ENCODE measurements around the gene CACNA1I. TPM values are rescaled to one million over a fixed set of nuclear protein-coding genes. Genes with fewer than 3 reads are reported as not detected.

The CACNA1I gene
- total and polyA plus RNA-seq, 2 donors (not counting 1 experiment from before 2014, with no cell fraction given): 0.07 to 0.25 TPM

GRCh38 chr22:39535357-39535725 is 35.2 kb upstream of the CACNA1I start:
- H3K27me3 Mint-ChIP-seq: peaks cover 2% of the 10 kb centered on the region
- Histone ChIP-seq H4K20me1 (ENCODE audit: control insufficient read depth, insufficient read depth, low read length, poor library complexity, severe bottlenecking) (peaks cover 14% of the 10 kb centered on the region), H3K9ac (ENCODE audit: low read length) (no peak overlapping the region), H3K4me2 (replicated peaks; ENCODE audit: low read depth, low read length, poor library complexity, severe bottlenecking) (no peak overlapping the region), H3K9me3 (ENCODE audit: control extremely low read depth in 1 of 3, control insufficient read depth in 2 of 3, insufficient read depth in 1 of 3, low read length in 2 of 3) (no peaks in the 10 kb centered on the region), H3K4me1 (ENCODE audit: control insufficient read depth in 2 of 2, insufficient read depth in 2 of 2, low read length in 2 of 2) (peaks cover 18 to 29% of the 10 kb centered on the region in 2 donors), H3K36me3 (replicated peaks in 1 of 2; ENCODE audit: control extremely low read depth in 1 of 2, control insufficient read depth in 1 of 2, extremely low read depth in 1 of 2, insufficient read depth in 2 of 2, low read length in 1 of 2) (peaks cover 0 to 10% of the 10 kb centered on the region in 2 experiments), H3K27ac (ENCODE audit: low read length in 2 of 2) (no peak overlapping the region), H3K27me3 (replicated peaks in 1 of 4; ENCODE audit: control extremely low read depth in 1 of 4, control insufficient read depth in 3 of 4, insufficient read depth in 4 of 4, low read length in 3 of 4) (peaks cover 0 to 5% (median 0%) of the 10 kb centered on the region in 4 experiments), H3K4me3 (ENCODE audit: control extremely low read depth in 1 of 5, extremely low read depth in 1 of 5, insufficient read depth in 1 of 5, low read depth in 2 of 5, low read length in 4 of 5) (no peak overlapping the region), H2AFZ (ENCODE audit: insufficient read depth, low read depth, low read length, poor library complexity, severe bottlenecking) (no peak overlapping the region), H3K79me2 (ENCODE audit: control insufficient read depth, insufficient read depth, low read length) (peaks cover 22% of the 10 kb centered on the region)
- DNase-seq (no peak), ATAC-seq (ENCODE audit: low read depth) (no peak)
- H3K9me3 Mint-ChIP-seq (ENCODE audit: insufficient read depth): no peaks in the 10 kb centered on the region
- intact Hi-C loops (cut with micrococcal nuclease): loop anchor here (2.0 kb wide), 2 partner anchors 405 to 1101 kb away; partner anchors contain the start of gene MRTFA
- H3K27ac Mint-ChIP-seq: no peak overlapping the region
- ChIA-PET CTCF (interaction anchor here (0.5 to 13.4 kb wide), 32 partner anchors 8 to 815 kb away, joined by 3 to 328 read pairs (median 4); partner anchors contain the start of genes ADSL, MIEF1 and RPL3), POLR2A (interaction anchor here (1.5 to 2.3 kb wide), 2 partner anchors 489 to 502 kb away, joined by 3 to 10 read pairs; no protein-coding TSS in a partner anchor)
- WGBS (ENCODE audit: insufficient coverage): 63% methylated on average over 13 of the region's 13 CpGs
- H3K4me3 Mint-ChIP-seq: no peak overlapping the region
- peaks cover 25% of the 10 kb centered on the region for H3K4me1 Mint-ChIP-seq
- TF ChIP-seq CTCF (IDR thresholded peaks at IDR 0.05) (no peak), EZH2 (IDR thresholded peaks at IDR 0.05; ENCODE audit: borderline replicate concordance, insufficient read depth, low read depth, low read length, poor library complexity, severe bottlenecking) (no peak)

DNA sequence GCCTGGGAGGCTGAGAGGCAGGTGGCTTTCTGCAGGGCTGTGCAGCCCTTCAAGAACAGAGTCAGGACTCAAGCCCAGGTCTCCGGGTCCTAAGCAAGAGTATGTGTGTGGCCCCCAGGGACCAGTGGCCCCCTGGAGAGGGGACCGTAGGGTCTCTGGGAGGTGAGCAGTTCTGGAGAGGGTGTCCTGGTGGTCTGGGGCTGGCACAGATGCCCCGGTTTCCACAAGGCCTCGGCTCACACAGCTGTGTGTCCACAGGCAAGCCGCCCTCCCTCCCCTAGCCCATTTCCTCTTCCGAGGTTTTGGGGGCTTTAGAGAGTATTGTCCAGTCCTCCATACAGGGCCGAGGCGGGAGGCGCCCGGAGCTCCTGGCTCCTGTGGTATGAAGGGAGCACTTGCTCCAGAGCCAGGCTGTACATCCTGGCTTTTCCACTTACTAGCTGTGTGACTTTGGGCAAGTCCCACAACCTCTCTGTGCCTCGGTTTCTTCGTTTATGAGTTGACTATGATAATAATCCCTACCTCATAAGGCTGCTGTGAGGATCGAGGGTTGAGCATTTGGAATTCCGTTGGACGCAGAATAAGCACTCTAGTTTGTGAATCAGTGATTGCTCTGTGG is 34.6 kb upstream of the CACNA1I start:
- Histone ChIP-seq H3K4me2 (replicated peaks; ENCODE audit: low read depth, low read length, poor library complexity, severe bottlenecking) (no peak overlapping the region), H3K4me1 (ENCODE audit: control insufficient read depth in 2 of 2, insufficient read depth in 2 of 2, low read length in 2 of 2) (peaks cover 12 to 23% of the 10 kb centered on the region in 2 donors), H3K9ac (ENCODE audit: low read length) (no peak overlapping the region), H4K20me1 (ENCODE audit: control insufficient read depth, insufficient read depth, low read length, poor library complexity, severe bottlenecking) (peaks cover 9% of the 10 kb centered on the region), H3K27me3 (replicated peaks in 1 of 4; ENCODE audit: control extremely low read depth in 1 of 4, control insufficient read depth in 3 of 4, insufficient read depth in 4 of 4, low read length in 3 of 4) (peaks cover 0 to 8% (median 0%) of the 10 kb centered on the region in 4 experiments), H3K36me3 (replicated peaks in 1 of 2; ENCODE audit: control extremely low read depth in 1 of 2, control insufficient read depth in 1 of 2, extremely low read depth in 1 of 2, insufficient read depth in 2 of 2, low read length in 1 of 2) (peaks cover 0 to 6% of the 10 kb centered on the region in 2 experiments), H3K27ac (ENCODE audit: low read length in 2 of 2) (no peak overlapping the region), H3K79me2 (ENCODE audit: control insufficient read depth, insufficient read depth, low read length) (peaks cover 16% of the 10 kb centered on the region), H3K9me3 (ENCODE audit: control extremely low read depth in 1 of 3, control insufficient read depth in 2 of 3, insufficient read depth in 1 of 3, low read length in 2 of 3) (no peaks in the 10 kb centered on the region), H3K4me3 (ENCODE audit: control extremely low read depth in 1 of 5, extremely low read depth in 1 of 5, insufficient read depth in 1 of 5, low read depth in 2 of 5, low read length in 4 of 5) (no peak overlapping the region), H2AFZ (ENCODE audit: insufficient read depth, low read depth, low read length, poor library complexity, severe bottlenecking) (no peak overlapping the region)
- H3K9me3 Mint-ChIP-seq (ENCODE audit: insufficient read depth): no peaks in the 10 kb centered on the region
- H3K27ac Mint-ChIP-seq: no peak overlapping the region
- peaks cover 20% of the 10 kb centered on the region for H3K4me1 Mint-ChIP-seq
- ChIA-PET POLR2A (interaction anchor here (1.5 kb wide), 1 partner anchor 501 kb away, joined by 3 read pairs; no protein-coding TSS in a partner anchor), CTCF (interaction anchor here (1.0 to 13.4 kb wide), 15 partner anchors 10 to 815 kb away, joined by 3 to 328 read pairs (median 7); partner anchors contain the start of genes ADSL and RPL3)
- H3K27me3 Mint-ChIP-seq: peaks cover 5% of the 10 kb centered on the region
- WGBS (ENCODE audit: insufficient coverage): 98% methylated on average over 9 of the region's 15 CpGs
- no peak for TF ChIP-seq CTCF (IDR thresholded peaks at IDR 0.05)
- no peak for TF ChIP-seq EZH2 (IDR thresholded peaks at IDR 0.05; ENCODE audit: borderline replicate concordance, insufficient read depth, low read depth, low read length, poor library complexity, severe bottlenecking)
- intact Hi-C loops (cut with micrococcal nuclease): loop anchor here (2.0 kb wide), 2 partner anchors 405 to 1101 kb away; partner anchors contain the start of gene MRTFA
- no peak for DNase-seq
- no peak overlapping the region for H3K4me3 Mint-ChIP-seq
- ATAC-seq (ENCODE audit: low read depth): no peak

All from B cell (primary cell).